Measurements from ENCODE around the gene SLC13A4.
A peak's percentile ranks its signal among the peaks of the same experiment; 100 is the strongest.
"Not testable (repeated sequence)": the region's sequence is repeated elsewhere in the genome, so short reads cannot be mapped to it uniquely, and the experiment has no call there.

Gene SLC13A4

GRCh38 chr7:135687466-135687865, 40.5 kb downstream of the SLC13A4 start:
- DNase-seq = no peak

DNA sequence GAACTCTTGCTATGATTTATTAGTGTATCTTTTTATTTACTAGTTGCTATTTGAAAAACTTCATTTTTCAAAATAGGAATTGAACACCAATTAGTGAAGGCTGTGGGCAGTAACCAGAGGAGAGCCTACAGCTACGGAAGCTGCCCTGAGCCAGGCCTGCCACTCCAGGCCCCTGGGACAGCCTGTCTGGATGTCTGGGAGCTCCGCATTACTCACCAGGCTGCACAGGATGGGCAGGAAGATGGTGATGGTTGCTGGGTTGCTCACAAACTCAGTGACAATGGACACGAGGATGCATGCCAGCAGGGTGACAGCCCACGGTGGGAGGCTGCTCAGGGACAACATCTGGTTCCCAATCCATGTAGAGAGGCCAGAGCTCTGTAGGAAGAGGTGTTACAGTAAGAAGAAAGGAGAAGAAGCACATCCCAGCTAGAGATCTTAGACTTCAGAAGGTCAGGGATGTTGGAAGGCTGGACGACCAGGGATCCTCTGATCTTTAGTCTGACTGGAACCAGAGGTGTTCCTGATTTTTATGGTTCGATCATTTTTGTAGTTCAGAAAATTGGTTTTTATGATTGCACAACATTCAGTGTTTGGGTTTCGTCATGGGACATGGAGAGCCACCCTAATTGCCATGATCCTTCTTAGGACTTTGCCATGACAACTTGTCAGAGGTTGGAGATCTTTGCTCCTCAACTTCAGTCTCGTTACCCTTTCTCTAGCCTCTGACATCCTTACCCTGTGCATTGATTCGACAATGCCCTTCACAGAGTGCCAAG, 42.5 kb downstream of the SLC13A4 start:
- DNase-seq = no peak

DNA sequence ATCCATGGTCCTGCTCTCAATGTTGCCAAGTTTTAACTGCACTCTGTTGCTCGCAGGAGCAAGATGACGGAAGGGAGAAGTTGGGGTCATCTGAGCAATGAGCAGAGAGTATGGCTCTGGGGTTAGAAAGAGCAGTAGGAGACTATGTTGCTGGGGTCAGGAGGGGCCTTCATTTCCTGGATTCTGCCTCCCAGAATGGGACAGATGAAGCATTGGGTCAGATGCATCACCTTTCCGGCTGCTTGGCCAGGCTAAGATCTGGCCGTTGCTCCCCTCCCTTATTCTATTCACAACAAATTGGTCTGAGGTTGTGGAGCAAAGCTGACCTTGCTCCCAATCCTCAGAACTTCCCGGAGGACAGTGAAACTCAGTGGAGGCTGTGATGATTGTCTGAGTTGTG, 43.3 kb downstream of the SLC13A4 start:
- no peak for DNase-seq

DNA sequence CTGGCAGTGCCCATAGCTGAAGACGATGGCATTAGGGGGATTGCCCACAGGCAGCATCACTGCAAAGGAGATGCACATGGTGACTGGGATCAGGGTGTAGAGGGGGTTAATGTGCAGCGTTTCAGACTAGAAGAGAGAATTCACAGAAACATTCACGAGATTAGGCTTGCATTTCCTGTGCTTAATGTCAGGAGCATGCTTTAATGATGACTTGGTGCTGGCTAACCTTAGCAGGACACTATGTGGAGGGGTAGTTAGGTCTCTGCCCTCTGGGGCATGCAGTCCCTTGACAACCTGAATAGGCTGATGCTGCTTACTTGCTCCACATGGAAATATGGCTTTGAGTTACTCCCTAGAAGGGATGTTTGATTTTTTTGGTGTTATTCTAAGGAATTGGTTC, 43.9 kb downstream of the SLC13A4 start:
- no peak for DNase-seq

DNA sequence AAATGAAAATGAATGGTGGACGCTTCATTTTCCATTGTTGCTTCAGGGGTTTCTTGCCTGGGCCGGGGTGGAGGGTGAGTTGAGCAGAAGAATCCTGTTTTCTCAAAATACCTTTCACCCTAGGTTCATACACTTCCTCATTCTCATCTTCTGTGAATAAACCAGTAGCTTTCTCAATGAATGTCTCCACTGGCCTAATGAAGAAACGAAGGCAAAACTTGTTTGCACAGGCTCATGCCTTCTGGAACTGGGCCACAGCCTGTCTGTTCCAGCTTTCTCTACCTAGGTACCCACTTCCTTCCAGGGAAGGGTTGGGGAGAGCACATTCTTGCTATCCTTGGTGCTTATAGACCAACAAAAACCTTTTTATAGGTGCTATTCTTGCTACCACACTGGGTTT, 44.4 kb downstream of the SLC13A4 start:
- DNase-seq = no peak

- DNase-seq = no peak
These were observed 45.8 kb downstream of the SLC13A4 start for GRCh38 chr7:135682191-135682590.

GRCh38 chr7:135681762-135682161, 46.2 kb downstream of the SLC13A4 start:
- no peak for DNase-seq

- no peak for DNase-seq
These were observed 49.1 kb downstream of the SLC13A4 start for GRCh38 chr7:135678612-135679575.

DNA sequence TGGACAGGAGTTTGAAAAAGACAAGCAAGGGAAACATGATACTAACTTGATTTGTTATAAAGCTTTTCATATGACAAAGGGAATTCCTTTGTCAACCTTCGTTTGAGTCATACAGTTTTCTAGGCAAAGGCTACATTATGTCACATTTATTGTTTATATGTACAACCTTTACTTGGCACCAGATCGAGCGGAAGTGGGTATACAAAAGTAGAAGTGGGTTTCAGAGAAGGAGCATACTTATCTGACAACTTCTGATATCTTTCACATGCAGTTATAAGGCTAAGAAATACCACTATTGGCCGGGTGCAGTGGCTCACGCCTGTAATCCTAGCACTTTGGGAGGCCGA, 54.7 kb downstream of the SLC13A4 start:
- no peak for DNase-seq

- DNase-seq = peak in 1 of 2 donors; percentile 24
These were observed 55.2 kb downstream of the SLC13A4 start for GRCh38 chr7:135672560-135673359.

DNA sequence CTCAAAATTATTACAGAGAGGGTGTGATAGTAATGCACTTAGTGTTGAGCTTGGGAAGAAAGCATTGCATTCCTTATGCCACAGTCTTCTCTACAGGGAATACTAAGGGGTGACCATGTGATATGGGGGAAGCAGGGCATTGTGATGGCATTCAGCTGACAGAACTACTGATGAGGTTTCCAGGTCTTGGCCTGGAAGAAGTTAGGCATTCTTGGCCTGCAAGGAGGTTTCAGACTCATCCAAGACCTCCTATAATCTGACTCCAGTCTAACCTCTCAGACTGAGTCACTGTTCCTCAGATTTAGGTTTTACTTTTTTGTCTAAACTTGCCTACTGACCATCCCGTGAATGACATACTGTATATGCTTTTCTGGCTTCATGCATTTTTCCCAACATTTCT, 57.8 kb downstream of the SLC13A4 start:
- DNase-seq = no peak

- DNase-seq = no peak
These were observed 58.2 kb downstream of the SLC13A4 start for GRCh38 chr7:135669774-135670173.

GRCh38 chr7:135668852-135669395, 59.1 kb downstream of the SLC13A4 start:
- not testable (repeated sequence) for DNase-seq

DNA sequence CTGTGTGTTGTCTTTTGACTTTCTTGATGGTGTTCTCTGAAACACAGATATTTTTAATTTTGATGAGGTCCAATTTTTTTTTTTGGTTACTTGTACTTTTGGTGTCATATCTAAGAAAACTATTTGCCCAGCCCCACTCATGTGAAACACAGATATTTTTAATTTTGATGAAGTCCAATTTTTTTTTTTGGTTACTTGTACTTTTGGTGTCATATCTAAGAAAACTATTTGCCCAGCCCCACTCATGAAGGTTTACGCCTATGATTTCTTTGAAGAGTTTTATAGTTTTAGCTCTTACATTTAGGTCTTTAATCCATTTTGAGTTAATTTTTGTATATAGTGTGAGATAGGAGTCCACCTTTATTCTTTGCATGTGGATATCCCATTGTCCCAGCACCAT, 60.4 kb downstream of the SLC13A4 start:
- not testable (repeated sequence) for DNase-seq

DNA sequence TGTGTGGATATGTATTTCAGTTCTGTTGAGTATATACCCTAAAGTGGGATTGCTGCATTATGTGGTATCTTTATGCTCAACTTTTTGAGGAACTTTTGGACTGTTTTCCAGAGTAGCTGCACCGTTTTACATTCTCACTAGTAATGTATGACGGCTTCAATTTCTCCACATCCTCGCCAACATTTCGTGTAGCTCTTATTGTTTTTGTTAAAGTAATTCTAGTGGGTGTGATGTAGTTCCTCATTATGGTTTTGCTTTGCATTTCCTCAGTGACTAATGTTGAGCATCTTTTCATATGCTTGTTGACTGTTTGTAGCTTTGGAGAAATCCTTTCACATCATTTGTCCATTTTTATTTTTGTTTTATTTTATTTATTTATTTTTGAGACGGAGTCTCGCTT, 61.1 kb downstream of the SLC13A4 start:
- DNase-seq = no peak

GRCh38 chr7:135666156-135666555, 61.8 kb downstream of the SLC13A4 start:
- DNase-seq = no peak

GRCh38 chr7:135665042-135665441, 62.9 kb downstream of the SLC13A4 start:
- DNase-seq = no peak

- no peak for DNase-seq
These were observed 63.9 kb downstream of the SLC13A4 start for GRCh38 chr7:135664046-135664589.

DNA sequence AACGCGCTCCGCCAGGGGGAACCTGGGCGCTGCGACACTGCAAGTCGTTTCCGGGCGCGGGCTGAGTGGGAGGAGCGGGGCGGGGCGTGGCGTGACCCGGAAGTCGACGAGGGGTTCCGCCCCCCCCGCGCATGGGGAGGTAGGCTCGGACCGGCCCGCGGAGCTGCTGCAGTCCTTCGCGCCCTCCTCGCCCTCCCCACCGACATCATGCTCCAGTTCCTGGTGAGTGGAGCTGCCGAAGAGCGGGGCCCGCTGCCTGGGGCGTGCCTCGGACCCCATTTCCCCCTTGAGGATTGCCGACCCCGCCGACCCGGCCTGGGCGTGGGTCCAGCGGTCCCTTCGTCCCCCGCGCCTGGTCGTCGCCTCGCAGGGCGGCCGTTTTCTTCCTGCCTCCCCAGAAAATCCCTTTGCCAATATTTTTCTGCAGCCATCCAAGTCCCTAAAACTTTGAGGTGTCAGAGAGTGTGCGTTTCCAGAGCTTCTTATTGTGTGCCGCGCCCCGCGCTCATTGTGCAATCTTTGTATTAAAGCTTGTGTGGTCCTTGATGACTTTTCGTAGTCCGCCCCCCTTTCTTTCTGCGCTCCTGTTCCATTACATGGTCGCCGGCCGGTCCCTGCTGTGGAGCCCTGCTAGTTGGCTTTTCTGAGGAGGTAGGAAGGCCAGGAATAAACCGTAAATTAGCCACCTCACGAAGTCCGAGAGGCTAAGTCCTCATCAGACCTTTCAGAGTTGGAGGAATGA, 65.4 kb downstream of the SLC13A4 start, which contains the start of gene STMP1:
Gene STMP1 (plus strand): TSS at position 142 of the 742 bp plus-strand sequence.
- peak; percentile 93 to 94 for DNase-seq

- DNase-seq = no peak
These were observed 65.9 kb downstream of the SLC13A4 start for GRCh38 chr7:135662123-135662372.

DNA sequence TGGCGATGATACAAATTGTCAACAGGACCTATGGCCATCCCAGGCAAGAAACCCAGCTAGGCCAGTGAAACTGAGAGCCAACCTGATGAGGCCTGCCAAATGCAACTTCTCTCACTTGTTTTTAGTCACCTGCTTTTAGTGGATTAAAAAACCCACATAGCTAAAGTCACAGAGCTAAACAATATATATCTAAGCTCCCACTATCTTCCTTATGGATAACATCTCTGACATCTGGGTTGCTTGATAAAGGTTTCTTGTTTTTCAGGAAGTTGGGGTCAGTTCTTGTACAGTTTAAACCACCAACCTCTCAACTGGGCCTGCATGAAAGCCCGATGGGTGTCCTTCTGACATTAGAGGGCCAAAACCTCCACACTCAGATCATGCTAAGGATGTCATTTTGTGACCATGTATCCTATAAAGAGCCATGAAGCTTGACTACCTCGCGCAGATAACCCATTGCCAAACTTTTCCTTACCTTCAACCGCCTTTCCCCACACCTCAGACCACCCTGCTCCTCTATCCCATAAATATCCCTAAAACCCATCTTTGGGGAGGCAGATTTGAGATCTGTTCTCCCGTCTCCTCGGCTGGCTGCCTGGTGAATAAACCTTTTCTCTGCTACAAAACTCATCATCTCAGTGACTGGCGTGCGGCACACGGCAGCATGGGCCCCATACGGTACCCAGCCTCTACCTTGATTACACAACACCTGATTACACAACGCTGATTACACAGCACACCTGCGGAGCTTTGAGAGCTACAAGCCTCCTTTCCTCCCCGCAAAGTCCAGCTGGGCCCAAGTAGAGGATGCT, 66.5 kb downstream of the SLC13A4 start:
- peak in 1 of 2 donors; percentile 5 for DNase-seq

Data from CD4-positive, alpha-beta T cell treated with Interleukin-4 for 1 hour (primary cell).